AG09309 (cell line): ENCODE measurements around the gene SCO1.

Source experiments
- DNase-seq: peaks from one replicate; pipeline ENCODE4 v3.0.0-alpha.2; 2010; ENCODE audit warnings: low read depth
- H3K4me3 ChIP-seq: 2 replicates; pipeline ENCODE4 v1.5.1; 2011; ENCODE audit warnings: mild to moderate bottlenecking, low read depth, low read length, moderate library complexity; ENCODE audit not compliant: control insufficient read depth
- TF ChIP-seq, protein P1 (sequence below): IDR thresholded peaks from 2 replicates; pipeline ENCODE4 v1.5.1; 2011; ENCODE audit warnings: mild to moderate bottlenecking, low read depth, low read length, inconsistent platforms; ENCODE audit not compliant: insufficient read depth, control insufficient read depth; ENCODE audit errors: missing control alignments

SCO1 gene

GRCh38 chr17:10624969-10625368 lies 72.4 kb downstream of the SCO1 start:
- DNase-seq: no peak
- no peak overlapping the region for H3K4me3 ChIP-seq
- TF ChIP-seq, protein P1, sequence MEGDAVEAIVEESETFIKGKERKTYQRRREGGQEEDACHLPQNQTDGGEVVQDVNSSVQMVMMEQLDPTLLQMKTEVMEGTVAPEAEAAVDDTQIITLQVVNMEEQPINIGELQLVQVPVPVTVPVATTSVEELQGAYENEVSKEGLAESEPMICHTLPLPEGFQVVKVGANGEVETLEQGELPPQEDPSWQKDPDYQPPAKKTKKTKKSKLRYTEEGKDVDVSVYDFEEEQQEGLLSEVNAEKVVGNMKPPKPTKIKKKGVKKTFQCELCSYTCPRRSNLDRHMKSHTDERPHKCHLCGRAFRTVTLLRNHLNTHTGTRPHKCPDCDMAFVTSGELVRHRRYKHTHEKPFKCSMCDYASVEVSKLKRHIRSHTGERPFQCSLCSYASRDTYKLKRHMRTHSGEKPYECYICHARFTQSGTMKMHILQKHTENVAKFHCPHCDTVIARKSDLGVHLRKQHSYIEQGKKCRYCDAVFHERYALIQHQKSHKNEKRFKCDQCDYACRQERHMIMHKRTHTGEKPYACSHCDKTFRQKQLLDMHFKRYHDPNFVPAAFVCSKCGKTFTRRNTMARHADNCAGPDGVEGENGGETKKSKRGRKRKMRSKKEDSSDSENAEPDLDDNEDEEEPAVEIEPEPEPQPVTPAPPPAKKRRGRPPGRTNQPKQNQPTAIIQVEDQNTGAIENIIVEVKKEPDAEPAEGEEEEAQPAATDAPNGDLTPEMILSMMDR: no peak

DNA sequence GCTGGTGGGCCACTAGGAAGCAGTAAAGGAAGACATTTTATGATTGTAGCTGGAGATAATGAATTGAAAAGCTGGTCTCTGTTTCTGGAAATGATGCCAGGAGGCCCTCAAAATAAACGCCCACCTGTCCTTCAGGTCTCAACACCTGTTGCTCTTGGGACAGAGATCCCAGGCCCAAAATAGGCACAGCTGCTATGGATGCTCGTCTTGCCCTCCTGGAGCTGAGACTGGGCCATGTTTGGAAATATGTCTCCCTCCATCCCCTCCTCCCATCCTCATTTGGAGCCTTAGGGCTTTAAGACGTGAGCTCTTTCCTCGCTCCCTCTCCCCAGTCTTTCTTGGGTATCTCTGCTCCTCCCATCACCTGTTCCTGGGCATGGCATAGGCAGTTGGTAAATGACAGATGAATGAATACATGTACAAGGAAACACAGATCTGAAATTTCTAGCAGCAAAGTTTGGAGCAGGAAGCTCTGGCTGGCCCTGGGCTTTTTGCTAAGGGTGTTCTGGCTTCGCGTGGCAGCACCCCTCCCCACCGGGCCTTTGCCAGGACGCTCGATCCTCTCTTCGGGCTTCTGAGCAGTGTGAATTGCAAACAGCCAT lies 73.5 kb downstream of the SCO1 start:
- H3K4me3 ChIP-seq: no peak overlapping the region
- DNase-seq: no peak
- TF ChIP-seq, protein P1: no peak

DNA sequence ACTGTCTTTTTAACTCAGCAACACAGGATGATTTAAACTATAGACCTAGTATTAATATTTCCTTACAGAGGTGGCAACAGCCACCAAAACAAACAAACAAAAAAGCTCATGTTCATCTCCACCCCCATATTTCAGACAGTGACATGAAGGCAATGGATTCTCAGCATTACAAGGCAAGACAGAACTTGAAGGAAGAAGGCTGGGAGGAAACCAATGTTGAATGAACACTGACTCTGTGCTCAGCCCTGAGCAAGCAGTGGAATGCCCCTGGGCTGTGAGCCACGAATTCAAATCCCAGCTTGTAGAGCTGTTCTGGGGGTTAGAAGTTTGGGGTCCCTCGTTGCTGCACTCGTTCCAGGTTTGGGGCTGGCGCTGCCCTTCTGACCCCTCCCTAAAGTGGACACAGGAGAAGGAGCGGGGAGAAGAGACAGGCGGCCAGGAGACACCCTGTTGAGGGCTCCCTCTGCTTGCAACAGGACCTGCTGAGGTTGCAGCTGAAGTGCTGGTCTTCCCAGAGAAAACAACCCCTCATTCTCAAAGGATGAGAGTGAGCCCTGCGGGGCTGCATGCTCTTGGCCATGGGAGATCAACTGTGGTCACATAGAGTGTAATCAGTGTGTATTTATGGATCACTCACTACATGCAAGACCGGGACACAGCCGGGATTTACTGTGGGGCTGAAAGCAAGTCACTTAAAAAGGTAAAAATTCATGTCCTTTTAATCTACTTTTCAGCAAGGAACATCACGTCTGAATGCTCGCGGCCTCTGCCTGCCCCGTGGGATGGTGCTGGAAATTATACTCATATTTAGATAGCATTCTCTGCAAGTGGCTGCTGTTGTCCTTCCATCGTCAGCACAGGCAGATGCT lies 74.5 kb downstream of the SCO1 start:
- TF ChIP-seq, protein P1: no peak
- H3K4me3 ChIP-seq: no peak overlapping the region
- DNase-seq: no peak
